A549 (cell line): ENCODE measurements around the gene HS3ST5.

Experiments
- BHLHE40 ChIP-seq: IDR thresholded peaks from 2 replicates; pipeline ENCODE4 v1.6.1; 2012; ENCODE audit warnings: low read depth, low read length, inconsistent platforms
- EHMT2 ChIP-seq: fragments of 200-600 bp; sonication (generic); IDR thresholded peaks from 2 replicates; pipeline ENCODE4 v1.6.1; 2016; ENCODE audit warnings: antibody characterized with exemption, low read depth, mild to moderate bottlenecking, moderate library complexity
- EP300 ChIP-seq, 2 experiments: fragments of >200 bp; sonication (Bioruptor Twin); formaldehyde crosslinking; IDR thresholded peaks; 2 replicates in 1 of 2; 3 replicates in 1 of 2; pipeline ENCODE4 v1.6.1; 2016 to 2017
- JUNB ChIP-seq: fragments of >200 bp; sonication (Bioruptor Twin); formaldehyde crosslinking; IDR thresholded peaks from 2 replicates; pipeline ENCODE4 v1.6.1; 2016
- KDM1A ChIP-seq: fragments of 200-600 bp; sonication (generic); IDR thresholded peaks from 2 replicates; pipeline ENCODE4 v1.6.1; 2016; ENCODE audit warnings: low read depth, mild to moderate bottlenecking
- MAFK ChIP-seq: fragments of 450-650 bp; IDR thresholded peaks from 2 replicates; pipeline ENCODE4 v1.6.1; 2014; ENCODE audit not compliant: partially characterized antibody
- MAZ ChIP-seq: fragments of 150-350 bp; IDR thresholded peaks from 2 replicates; pipeline ENCODE4 v1.6.1; 2014; ENCODE audit warnings: antibody characterized with exemption, low read depth, low read length, borderline replicate concordance
- MYC ChIP-seq: IDR thresholded peaks from 2 replicates; pipeline ENCODE4 v1.6.1; 2012; ENCODE audit warnings: mild to moderate bottlenecking, inconsistent platforms, low read length, improper control_type of control experiment, borderline replicate concordance
- POLR2A ChIP-seq: IDR thresholded peaks from 2 replicates; pipeline ENCODE4 v1.6.1; 2012; ENCODE audit warnings: mild to moderate bottlenecking, low read length
- POLR2AphosphoS2 ChIP-seq: conservative IDR thresholded peaks from 2 replicates; pipeline ENCODE4 v1.6.1; 2012; ENCODE audit warnings: low read length, improper control_type of control experiment, inconsistent platforms
- RAD21 ChIP-seq, 2 experiments: fragments of >200 bp in 1 of 2; sonication (Bioruptor Twin) in 1 of 2; formaldehyde crosslinking in 1 of 2; IDR thresholded peaks in 1 of 2; conservative IDR thresholded peaks in 1 of 2; 2 replicates in 1 of 2; 3 replicates in 1 of 2; pipeline ENCODE4 v1.6.1; 2012 to 2018; ENCODE audit warnings: inconsistent platforms in 1 of 2
- TF ChIP-seq, protein P1 (sequence below): fragments of >200 bp; sonication (Bioruptor Twin); formaldehyde crosslinking; IDR thresholded peaks from 3 replicates; pipeline ENCODE4 v1.5.1; 2016
- TF ChIP-seq, protein P2 (sequence below): IDR thresholded peaks from 2 replicates; pipeline ENCODE4 v1.6.1; 2012

- TF ChIP-seq POLR2A (no peak), RAD21 (conservative IDR thresholded peaks at IDR 0.05 in 1 of 2, IDR thresholded peaks at IDR 0.05 in 1 of 2) (no peak), MAZ (no peak), BHLHE40 (no peak), MAFK (no peak), EHMT2 (no peak), KDM1A (no peak), POLR2AphosphoS2 (no peak), JUNB (no peak), MYC (no peak), EP300 (IDR thresholded peaks at IDR 0.05) (no peak)
- TF ChIP-seq, protein P1, sequence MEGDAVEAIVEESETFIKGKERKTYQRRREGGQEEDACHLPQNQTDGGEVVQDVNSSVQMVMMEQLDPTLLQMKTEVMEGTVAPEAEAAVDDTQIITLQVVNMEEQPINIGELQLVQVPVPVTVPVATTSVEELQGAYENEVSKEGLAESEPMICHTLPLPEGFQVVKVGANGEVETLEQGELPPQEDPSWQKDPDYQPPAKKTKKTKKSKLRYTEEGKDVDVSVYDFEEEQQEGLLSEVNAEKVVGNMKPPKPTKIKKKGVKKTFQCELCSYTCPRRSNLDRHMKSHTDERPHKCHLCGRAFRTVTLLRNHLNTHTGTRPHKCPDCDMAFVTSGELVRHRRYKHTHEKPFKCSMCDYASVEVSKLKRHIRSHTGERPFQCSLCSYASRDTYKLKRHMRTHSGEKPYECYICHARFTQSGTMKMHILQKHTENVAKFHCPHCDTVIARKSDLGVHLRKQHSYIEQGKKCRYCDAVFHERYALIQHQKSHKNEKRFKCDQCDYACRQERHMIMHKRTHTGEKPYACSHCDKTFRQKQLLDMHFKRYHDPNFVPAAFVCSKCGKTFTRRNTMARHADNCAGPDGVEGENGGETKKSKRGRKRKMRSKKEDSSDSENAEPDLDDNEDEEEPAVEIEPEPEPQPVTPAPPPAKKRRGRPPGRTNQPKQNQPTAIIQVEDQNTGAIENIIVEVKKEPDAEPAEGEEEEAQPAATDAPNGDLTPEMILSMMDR: no peak
- TF ChIP-seq, protein P2, sequence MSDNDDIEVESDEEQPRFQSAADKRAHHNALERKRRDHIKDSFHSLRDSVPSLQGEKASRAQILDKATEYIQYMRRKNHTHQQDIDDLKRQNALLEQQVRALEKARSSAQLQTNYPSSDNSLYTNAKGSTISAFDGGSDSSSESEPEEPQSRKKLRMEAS: no peak
Observed at GRCh38 chr6:114049367-114049966, 293.4 kb downstream of the HS3ST5 start.
